CD4-positive, alpha-beta T cell (primary cell): Measurements from ENCODE around the gene MRO. TPM values are rescaled to one million over a fixed set of nuclear protein-coding genes. Genes with fewer than 3 reads are reported as not detected.

Experiments used
- ATAC-seq: fragments of 200-7000 bp; cut with Tn5 transposase; one replicate; pipeline ENCODE4 v1.10.0; 2022; ENCODE audit warnings: mild to moderate bottlenecking; ENCODE audit not compliant: poor library complexity
- CTCF ChIA-PET: fragments of 350-600 bp; sonication (Branson Sonifier 250); formaldehyde crosslinking; loops from one replicate; lab custom pipeline; 2021; ENCODE audit warnings: antibody characterized with exemption, inconsistent platforms; lab: Charles Lee
- POLR2A ChIA-PET: fragments of 350-600 bp; sonication (Branson Sonifier 250); formaldehyde crosslinking; loops from one replicate; lab custom pipeline; 2021; ENCODE audit warnings: antibody characterized with exemption, inconsistent platforms; lab: Charles Lee
- DNase-seq, 14 experiments: peaks; one replicate each; pipeline ENCODE4 v3.0.0-alpha.2; 2013 to 2020; ENCODE audit warnings: mixed read lengths in 2 of 14
- H3K27ac ChIP-seq, 2 donors: one replicate each; pipeline versions ENCODE4 v1.5.1 to v1.7.0; 2013; ENCODE audit warnings: low read length in 2 of 2, low read depth in 1 of 2, mild to moderate bottlenecking in 1 of 2
- H3K27me3 ChIP-seq, 2 experiments: 1 replicate in 1 of 2; 2 replicates in 1 of 2; pipeline versions ENCODE4 v1.6.1 to v1.7.0; 2013; ENCODE audit warnings: low read length in 2 of 2, control low read depth in 1 of 2, mild to moderate bottlenecking in 1 of 2, moderate library complexity in 1 of 2; ENCODE audit not compliant: insufficient read depth in 2 of 2, control insufficient read depth in 1 of 2
- H3K36me3 ChIP-seq: one replicate; pipeline ENCODE4 v1.6.1; 2013; ENCODE audit warnings: low read length, control low read depth; ENCODE audit not compliant: insufficient read depth
- H3K4me1 ChIP-seq: one replicate; pipeline ENCODE4 v1.6.1; 2013; ENCODE audit warnings: low read length, control low read depth; ENCODE audit not compliant: insufficient read depth
- H3K4me3 ChIP-seq: one replicate; pipeline ENCODE4 v1.5.1; 2013; ENCODE audit warnings: mild to moderate bottlenecking, low read length, moderate library complexity
- H3K9me3 ChIP-seq, 2 experiments: 1 replicate in 1 of 2; 2 replicates in 1 of 2; pipeline versions ENCODE4 v1.6.1 to v1.7.0; 2013; ENCODE audit warnings: low read length in 2 of 2, mild to moderate bottlenecking in 2 of 2, control low read depth in 1 of 2, moderate library complexity in 1 of 2; ENCODE audit not compliant: control insufficient read depth in 1 of 2, insufficient read depth in 1 of 2
- H3K27ac Mint-ChIP-seq: one replicate; pipeline ENCODE4 v1.8.0; 2020; ENCODE audit warnings: mixed read lengths
- H3K27me3 Mint-ChIP-seq: one replicate; pipeline ENCODE4 v1.8.0; 2021; ENCODE audit warnings: mixed read lengths
- H3K36me3 Mint-ChIP-seq: one replicate; pipeline ENCODE4 v1.8.0; 2021; ENCODE audit warnings: low read depth, mixed read lengths
- H3K4me1 Mint-ChIP-seq: one replicate; pipeline ENCODE4 v1.8.0; 2021; ENCODE audit warnings: low read depth, mixed read lengths
- H3K4me3 Mint-ChIP-seq: one replicate; pipeline ENCODE4 v1.8.0; 2020; ENCODE audit warnings: mild to moderate bottlenecking, mixed read lengths
- H3K9me3 Mint-ChIP-seq: one replicate; pipeline ENCODE4 v1.8.0; 2020; ENCODE audit warnings: mixed read lengths
- CTCF ChIP-seq: fragments of 200-600 bp; IDR thresholded peaks from one replicate; pipeline ENCODE4 v1.8.0; 2022; ENCODE audit warnings: antibody characterized with exemption, mild to moderate bottlenecking
- intact Hi-C, 2 experiments: fragments of 100-400 bp; cut with DNase I in 1 of 2; cut with micrococcal nuclease in 1 of 2; formaldehyde crosslinking; loops; one replicate each; pipeline versions ENCODE4 v1.15.1 to v1.9.0; 2023 to 2025; cut with DNase I, micrococcal nuclease
- total RNA-seq, 174 experiments: library from RNA in 2 of 174; stranded (reverse) in 2 of 174; gene quantifications; one replicate each; pipeline ENCODE4 v1.2.3 and lab custom pipeline; 2021 to 2026

The MRO gene
- total RNA-seq, 2 experiments from 2014 or later = not detected

- Mint-ChIP-seq H3K4me3 (no peak overlapping the region), H3K27me3 (peaks cover 50% of the 10 kb centered on the region), H3K4me1 (no peaks in the 10 kb centered on the region), H3K36me3 (no peaks in the 10 kb centered on the region), H3K27ac (no peak overlapping the region), H3K9me3 (peaks cover 2% of the 10 kb centered on the region)
- DNase-seq (no peak), ATAC-seq (no peak)
- Histone ChIP-seq H3K36me3 (no peaks in the 10 kb centered on the region), H3K27ac (no peak overlapping the region), H3K4me3 (no peak overlapping the region), H3K4me1 (no peaks in the 10 kb centered on the region), H3K27me3 (peaks cover 13 to 17% of the 10 kb centered on the region in 2 experiments), H3K9me3 (peaks cover 0 to 7% of the 10 kb centered on the region in 2 experiments)
- ChIA-PET CTCF (no interaction called here), POLR2A (no interaction called here)
- intact Hi-C loops = no loop called here
- TF ChIP-seq CTCF = no peak
Measured at GRCh38 chr18:50751490-50751889, 68.3 kb downstream of the MRO start.

GRCh38 chr18:50750546-50750945, 69.3 kb downstream of the MRO start:
- H3K4me1 ChIP-seq = no peaks in the 10 kb centered on the region
- POLR2A ChIA-PET = no interaction called here
- CTCF ChIA-PET = no interaction called here

GRCh38 chr18:50749945-50750344, 69.9 kb downstream of the MRO start:
- no peaks in the 10 kb centered on the region for H3K36me3 ChIP-seq
- Mint-ChIP-seq H3K27me3 (peaks cover 49% of the 10 kb centered on the region), H3K4me1 (no peaks in the 10 kb centered on the region), H3K4me3 (no peak overlapping the region), H3K36me3 (no peaks in the 10 kb centered on the region), H3K9me3 (peaks cover 2% of the 10 kb centered on the region), H3K27ac (no peak overlapping the region)
- ChIA-PET CTCF (no interaction called here), POLR2A (no interaction called here)
- ATAC-seq = no peak
- no peak for TF ChIP-seq CTCF
- H3K4me3 ChIP-seq = no peak overlapping the region
- intact Hi-C loops = no loop called here
- H3K27me3 ChIP-seq = peaks cover 13 to 17% of the 10 kb centered on the region in 2 experiments
- H3K9me3 ChIP-seq = peaks cover 0 to 7% of the 10 kb centered on the region in 2 experiments
- H3K4me1 ChIP-seq = no peaks in the 10 kb centered on the region
- H3K27ac ChIP-seq = no peak overlapping the region
- DNase-seq = no peak

More at GRCh38 chr18:50750546-50750945, 69.3 kb downstream of the MRO start:
- Histone ChIP-seq H3K9me3 (peaks cover 0 to 7% of the 10 kb centered on the region in 2 experiments), H3K4me3 (no peak overlapping the region), H3K27me3 (peaks cover 13 to 17% of the 10 kb centered on the region in 2 experiments), H3K27ac (no peak overlapping the region), H3K36me3 (no peaks in the 10 kb centered on the region)
- H3K4me1 Mint-ChIP-seq = no peaks in the 10 kb centered on the region
- H3K27ac Mint-ChIP-seq = no peak overlapping the region
- no peak for TF ChIP-seq CTCF
- peaks cover 2% of the 10 kb centered on the region for H3K9me3 Mint-ChIP-seq
- DNase-seq (no peak), ATAC-seq (no peak)
- no peaks in the 10 kb centered on the region for H3K36me3 Mint-ChIP-seq
- intact Hi-C loops = no loop called here
- H3K27me3 Mint-ChIP-seq = peaks cover 51% of the 10 kb centered on the region
- no peak overlapping the region for H3K4me3 Mint-ChIP-seq
